Skeletal muscle cell (primary cell): ENCODE data around the gene PHKA2.
A peak's percentile ranks its signal among the peaks of the same experiment; 100 is the strongest.
"Not testable (repeated sequence)": the region's sequence is repeated elsewhere in the genome, so short reads cannot be mapped to it uniquely, and the experiment has no call there.

ENCODE experiments used
- DNase-seq: peaks from one replicate; pipeline ENCODE4 v3.0.0-alpha.2; 2010; ENCODE audit warnings: low read depth
- H3K4me3 ChIP-seq: 2 replicates; pipeline ENCODE4 v1.5.1; 2011; ENCODE audit warnings: low read depth, mild to moderate bottlenecking, control low read depth, low read length, moderate library complexity

PHKA2 gene

DNA sequence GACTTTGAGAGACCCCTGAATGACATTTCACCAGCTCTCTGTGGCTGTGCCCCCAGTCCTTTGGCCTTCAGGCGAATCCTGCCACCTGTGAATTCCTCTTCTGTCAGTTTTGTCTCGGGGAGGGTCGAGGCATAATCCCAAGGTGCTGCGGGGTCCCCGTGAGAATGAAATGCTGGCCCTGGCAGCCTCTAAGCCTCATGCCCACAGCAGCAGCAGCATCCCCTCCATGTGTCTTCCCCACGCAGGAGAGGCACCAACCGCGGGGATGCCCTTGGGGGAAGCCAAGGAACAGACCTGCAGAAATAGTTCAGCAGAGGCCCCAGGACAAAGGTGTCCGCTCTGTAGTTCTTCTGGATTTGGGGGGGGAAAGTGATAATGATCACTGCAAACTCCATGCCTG lies 104.8 kb downstream of the PHKA2 start:
- DNase-seq = no peak
- no peak overlapping the region for H3K4me3 ChIP-seq

DNA sequence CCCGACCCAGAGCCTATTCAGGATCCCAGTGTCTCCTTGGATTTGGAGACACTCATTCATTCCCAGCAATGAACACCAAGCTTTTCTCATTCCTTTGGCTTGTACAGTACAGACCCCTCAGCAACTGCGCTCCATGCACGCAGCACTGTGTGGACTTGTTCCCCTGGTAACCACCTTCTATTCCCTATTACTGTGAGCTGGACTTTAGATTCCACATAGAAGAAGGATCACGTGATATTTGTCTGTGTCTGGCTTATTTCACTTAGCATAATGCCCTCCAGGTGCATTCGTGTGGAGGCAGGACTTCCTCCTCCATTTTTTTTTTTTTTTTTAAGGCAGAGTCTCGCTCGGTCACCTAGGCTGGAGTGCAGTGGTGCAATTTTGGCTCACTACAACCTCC lies 106.4 kb downstream of the PHKA2 start:
- no peak for DNase-seq
- H3K4me3 ChIP-seq = no peak overlapping the region

DNA sequence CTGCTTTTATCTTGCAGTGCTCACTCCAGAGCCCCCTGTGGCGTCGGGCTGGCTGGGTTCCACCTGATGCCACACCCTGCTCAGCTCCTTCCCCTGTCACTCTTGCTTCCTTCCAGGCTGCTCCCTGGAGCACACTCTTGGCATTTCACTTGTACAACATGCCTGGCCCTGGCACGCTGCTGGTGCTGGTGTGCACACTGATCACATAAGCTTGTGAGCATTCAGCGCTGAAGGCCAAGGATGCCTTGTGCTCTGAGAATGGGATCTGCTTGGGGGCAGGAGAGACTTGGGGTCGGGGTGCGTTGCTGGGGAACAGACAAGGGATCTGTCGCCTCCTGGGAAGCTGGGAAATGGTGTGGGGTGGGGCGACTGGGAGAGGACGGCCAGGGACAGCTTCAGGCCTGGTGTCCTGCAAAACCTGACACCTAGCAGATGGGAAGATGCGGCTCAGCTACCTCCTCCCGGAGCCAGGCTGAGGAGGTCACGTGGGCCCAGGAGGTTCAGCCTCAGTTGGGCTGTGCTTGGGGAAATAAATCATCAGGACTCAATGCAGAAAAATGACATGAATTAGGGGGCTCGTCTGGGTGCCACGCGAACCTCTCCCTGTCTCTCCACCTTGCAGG lies 108.5 kb downstream of the PHKA2 start:
- no peak overlapping the region for H3K4me3 ChIP-seq
- DNase-seq = no peak

DNA sequence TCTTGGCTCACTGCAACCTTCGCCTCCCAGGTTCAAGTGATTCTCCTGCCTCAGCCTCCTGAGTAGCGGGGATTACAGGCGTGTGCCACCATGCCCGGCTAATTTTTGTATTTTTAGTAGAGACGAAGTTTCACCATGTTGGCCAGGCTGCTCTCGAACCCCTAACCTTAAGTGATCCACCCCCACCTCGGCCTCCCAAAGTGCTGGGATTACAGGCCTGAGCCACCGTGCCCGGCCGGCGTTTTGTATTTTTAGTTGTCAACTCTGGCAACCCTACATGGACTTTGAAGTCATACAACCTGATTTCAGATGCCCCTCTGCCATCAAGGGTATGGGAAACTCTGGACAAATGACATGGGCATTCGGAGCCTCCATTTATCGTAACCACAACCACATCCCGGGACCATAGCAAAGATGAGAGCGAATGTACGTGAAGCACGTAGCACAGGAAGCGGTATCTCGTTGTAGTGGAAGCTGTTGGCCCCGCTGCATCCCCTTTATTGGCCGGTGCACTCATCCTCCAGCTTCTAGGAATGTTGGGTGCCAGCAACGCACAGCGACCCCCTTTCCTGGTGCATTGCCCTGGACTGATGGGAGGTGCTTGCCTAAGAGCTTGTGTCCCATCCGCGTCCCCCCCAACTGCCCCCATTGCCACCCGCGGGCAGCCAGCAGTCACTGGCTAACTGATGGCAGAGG lies 109.2 kb downstream of the PHKA2 start:
- H3K4me3 ChIP-seq = no peak overlapping the region
- no peak for DNase-seq

DNA sequence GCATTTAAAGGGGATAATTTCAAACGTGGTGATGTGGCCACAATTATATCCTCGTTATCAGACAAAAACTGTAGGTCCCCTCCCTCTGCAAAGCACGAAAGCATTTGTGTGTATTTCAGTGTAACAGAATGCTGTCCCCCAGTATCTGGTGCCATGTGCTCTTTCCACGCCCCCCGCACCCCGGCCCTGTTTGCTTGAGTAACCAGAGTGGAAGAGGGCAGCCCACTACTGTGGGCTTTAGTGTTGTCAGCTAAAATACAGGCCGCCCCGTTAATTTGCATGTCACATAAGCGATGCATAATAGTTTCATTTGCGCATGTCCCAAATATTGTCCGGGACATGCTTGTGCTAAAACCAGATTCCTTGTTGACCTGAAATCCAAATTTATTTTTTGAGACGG lies 110.1 kb downstream of the PHKA2 start:
- H3K4me3 ChIP-seq = no peak overlapping the region
- no peak for DNase-seq

DNA sequence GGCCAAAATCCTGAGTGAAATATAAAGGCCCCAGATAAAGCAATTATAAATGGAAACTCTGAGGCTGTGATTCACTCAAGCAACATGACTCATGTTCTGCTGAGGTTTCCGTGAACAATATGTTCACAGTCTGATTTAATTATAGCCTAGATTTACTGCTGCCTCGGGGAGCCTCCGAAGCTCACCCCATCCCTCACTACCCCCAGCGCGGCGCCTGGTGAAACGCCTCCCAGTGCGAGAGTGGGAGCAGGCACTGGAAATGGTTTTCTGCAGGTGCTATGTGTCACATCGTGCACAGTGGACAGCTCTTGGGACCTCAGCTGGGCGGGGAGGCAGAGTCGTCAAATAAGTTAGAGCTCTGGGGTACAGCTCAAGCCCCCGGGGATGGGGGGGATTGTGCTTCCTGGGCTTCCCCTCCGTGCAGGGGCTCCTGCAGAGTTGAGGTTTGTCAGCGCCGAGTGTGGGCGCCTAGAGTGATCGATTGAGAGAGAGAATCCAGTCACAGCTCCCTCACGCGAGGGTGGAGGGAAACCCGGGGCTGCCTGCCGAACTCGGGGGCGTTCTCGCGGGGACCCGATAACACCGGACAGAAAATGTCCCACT lies 110.6 kb downstream of the PHKA2 start:
- H3K4me3 ChIP-seq = peak overlapping the region; percentile 7
- DNase-seq = peak; percentile 46

DNA sequence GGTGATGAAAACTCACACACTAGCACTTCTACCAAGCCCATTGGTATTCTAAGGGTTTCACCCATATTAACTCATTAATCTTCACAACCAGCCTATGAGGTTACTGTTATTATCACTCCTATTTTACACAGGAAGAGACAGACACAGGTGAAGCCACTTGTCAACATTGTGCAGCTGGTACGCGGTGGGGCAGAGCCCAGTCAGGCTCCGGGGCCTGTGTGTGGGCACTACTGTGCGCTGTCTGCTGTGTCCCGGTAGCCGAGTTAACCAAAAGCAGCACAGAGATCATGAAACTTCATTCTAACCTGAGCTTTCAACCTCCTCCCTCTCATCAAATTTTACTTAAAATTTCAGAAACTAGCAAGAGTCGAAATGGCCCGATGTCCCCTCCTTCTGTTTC lies 111.3 kb downstream of the PHKA2 start:
- no peak for DNase-seq

DNA sequence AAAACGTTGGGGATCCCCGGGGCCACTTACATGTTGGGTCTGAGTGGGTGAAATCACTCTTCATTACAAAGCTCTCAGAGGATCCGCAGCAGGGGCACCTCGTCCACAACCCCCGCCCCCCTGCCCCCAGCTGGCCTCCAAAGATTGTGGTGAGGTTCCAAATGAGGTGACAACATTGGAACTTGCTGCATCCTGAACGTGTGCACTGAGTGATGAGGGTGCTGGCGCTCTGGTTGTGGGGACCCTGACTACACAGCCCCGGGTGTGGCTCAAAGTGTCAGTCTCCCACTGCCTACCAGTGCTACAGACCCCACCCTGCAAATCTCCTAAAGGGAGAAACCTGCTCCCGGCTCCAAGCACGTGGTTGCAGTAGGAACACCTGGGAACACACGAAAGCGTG lies 111.9 kb downstream of the PHKA2 start:
- DNase-seq = no peak
- no peak overlapping the region for H3K4me3 ChIP-seq

More for the DNA sequence above, 111.3 kb downstream of the PHKA2 start:
- H3K4me3 ChIP-seq = no peak overlapping the region

DNA sequence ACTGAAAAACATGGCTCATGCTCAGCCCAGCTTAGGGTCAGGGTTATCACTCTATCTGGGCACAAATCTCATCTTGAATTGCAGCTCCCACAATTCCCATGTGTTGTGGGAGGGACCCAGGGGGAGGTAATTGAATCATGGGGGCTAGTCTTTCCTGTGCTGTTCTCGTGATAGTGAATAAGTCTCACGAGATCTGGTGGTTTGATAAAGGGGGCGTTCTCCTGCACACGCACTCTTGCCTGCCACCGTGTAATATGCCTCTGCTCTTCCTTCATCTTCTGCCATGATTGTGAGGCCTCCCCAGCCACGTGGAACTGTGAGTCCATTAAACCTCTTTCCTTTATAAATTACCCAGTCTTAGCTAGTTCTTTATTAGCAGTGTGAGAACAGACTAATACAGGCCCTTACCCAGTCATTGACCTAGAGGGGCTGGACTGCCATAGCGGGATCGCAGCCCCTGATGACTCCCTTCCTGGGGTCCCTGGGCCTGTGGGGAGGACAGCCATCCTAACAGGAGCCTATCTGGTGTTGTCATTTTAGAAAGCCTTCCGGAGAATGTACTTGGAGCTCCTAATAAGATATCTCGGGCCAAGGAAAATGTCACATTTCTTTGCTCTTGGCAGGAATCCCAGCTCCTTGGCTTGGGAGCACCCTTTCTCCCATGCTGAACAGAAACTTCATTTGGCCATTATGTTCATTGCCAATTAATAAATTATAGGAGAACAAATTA lies 112.6 kb downstream of the PHKA2 start:
- no peak overlapping the region for H3K4me3 ChIP-seq
- no peak for DNase-seq

DNA sequence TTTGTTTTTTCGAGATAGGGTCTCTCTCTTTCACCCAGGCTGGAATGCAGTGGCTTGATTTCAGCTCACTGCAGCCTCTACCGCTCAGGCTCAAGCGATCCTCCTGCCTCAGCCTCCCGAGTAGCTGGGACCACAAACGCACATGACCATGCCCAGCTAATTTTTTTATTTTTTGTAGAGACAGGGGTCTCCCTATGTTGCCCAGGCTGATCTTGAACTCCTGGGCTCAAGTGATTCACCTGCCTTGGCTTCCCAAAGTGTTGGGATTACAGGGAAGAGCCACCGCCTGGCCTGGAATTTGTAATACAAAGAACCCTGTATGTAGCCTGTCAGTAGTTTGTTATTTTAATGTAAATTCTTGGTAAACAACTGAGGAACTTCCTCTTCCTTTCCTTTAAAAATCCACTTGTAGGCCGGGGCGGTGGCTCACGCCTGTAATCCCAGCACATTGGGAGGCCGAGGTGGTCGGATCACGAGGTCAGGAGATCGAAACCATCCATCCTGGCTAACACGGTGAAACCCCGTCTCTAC lies 119.5 kb downstream of the PHKA2 start:
- no peak for DNase-seq
- no peak overlapping the region for H3K4me3 ChIP-seq

DNA sequence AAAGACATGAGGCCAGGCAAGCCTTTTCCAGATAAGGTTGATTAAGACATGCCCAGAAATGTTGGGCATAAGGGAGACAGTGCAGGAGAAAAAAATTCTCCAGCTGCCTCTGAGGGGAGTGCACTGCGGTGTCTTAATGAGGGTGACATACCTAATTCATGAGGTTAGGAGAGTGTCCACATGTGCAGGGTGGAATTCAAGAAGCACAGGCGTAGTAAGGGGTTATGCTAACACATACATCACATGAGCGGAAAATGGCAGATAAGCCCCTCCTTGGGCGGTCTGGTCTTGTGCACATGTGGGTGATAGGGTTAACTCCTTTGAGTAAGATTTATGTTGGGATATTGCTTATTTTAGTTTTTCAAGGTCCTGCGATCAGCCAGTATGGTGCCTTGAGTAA lies 122.4 kb downstream of the PHKA2 start:
- no peak overlapping the region for H3K4me3 ChIP-seq
- DNase-seq = no peak

DNA sequence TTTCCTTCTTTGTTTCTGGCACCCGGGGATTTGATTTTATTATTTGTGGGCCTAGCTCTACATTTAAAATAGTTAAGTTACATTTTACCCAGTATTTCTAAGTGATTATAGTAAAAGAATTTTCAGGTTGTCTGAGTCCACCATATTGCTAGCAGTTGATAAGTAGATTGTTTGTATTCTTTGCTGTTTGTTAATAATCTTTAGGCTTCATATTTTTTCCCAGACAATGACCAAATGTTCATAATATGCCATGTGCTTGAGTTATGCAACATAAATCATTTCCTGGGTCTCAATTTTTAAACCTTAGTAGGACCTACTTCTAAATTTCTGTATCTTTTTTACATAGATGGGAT lies 127.3 kb downstream of the PHKA2 start:
- H3K4me3 ChIP-seq = no peak overlapping the region
- DNase-seq = no peak

DNA sequence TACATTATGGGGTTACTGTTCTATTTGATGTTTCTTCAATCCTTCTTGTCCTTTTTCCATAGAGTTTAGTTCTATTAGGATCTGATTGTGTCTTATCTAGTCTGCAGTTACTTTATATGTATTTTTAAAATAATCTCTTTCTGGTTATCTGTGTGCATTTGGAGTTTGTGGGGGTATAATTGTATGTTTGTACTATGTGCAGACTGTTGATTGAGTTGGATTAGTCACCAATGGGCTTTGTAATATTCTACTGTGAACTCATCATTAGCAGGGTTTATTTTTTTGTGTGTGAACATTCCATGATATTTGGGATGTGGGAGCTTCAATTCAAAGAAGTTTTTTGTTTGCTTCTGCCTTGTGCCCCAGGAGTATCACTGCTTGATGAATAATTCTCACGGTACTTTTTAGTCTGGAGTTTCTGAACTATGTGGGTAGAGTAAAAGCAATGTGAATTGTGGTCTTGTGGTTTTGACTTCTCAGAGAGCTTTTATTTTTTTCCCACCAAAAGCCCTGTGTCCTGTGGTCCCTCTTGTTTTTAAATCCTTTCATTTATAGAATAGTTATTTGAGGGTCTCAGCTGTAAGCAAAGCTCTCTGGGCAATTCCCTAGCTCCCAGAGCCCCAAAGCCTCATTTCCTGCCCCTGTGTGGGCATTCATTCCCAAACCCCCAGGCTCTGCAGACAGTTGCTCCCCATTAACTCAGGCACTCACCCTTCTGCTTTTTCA lies 127.8 kb downstream of the PHKA2 start:
- DNase-seq = peak; percentile 47
- no peak overlapping the region for H3K4me3 ChIP-seq

DNA sequence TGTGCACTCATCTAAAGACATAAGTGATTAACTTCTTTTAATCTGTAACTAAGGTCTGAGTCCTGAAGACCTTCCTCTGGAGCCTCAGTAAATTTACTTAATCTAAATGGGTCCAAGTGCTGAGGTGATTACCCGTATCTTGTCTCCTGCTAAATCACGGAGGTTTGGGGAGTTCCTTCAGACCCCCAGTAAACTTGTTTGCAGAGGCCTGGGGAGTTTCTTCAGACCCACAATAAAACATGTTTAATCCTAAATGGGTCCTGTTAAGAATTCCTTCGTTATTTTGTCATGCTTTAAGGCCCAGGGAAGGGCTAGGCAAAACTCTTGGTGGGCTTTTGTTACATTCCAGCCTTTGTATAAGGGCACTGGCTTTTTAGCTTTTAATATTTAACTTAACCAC lies 136.0 kb downstream of the PHKA2 start:
- DNase-seq = not testable (repeated sequence)

More for the DNA sequence above, 136.0 kb downstream of the PHKA2 start:
- H3K4me3 ChIP-seq = not testable (repeated sequence)
